Skeletal muscle tissue (tissue), 4 donors: ENCODE results near the gene EVI5. TPM values are rescaled to one million over a fixed set of nuclear protein-coding genes. Genes with fewer than 3 reads are reported as not detected.

ENCODE experiments used
- H3K27ac ChIP-seq: one replicate; pipeline ENCODE4 v1.7.0; 2013; ENCODE audit warnings: mild to moderate bottlenecking, low read depth, low read length, inconsistent platforms
- H3K27me3 ChIP-seq, 3 donors: one replicate each; pipeline ENCODE4 v1.7.0; 2013; ENCODE audit warnings: low read length in 3 of 3; ENCODE audit not compliant: control insufficient read depth in 3 of 3, insufficient read depth in 3 of 3
- H3K36me3 ChIP-seq, 3 donors: one replicate each; pipeline ENCODE4 v1.7.0; 2013; ENCODE audit warnings: low read length in 3 of 3; ENCODE audit not compliant: control insufficient read depth in 3 of 3, insufficient read depth in 3 of 3
- H3K4me1 ChIP-seq, 3 donors: one replicate each; pipeline ENCODE4 v1.7.0; 2013; ENCODE audit warnings: low read length in 3 of 3, mild to moderate bottlenecking in 3 of 3; ENCODE audit not compliant: control insufficient read depth in 3 of 3, insufficient read depth in 3 of 3
- H3K4me3 ChIP-seq, 3 donors: one replicate each; pipeline ENCODE4 v1.7.0; 2013; ENCODE audit warnings: low read length in 3 of 3
- H3K9ac ChIP-seq, 3 donors: one replicate each; pipeline ENCODE4 v1.7.0; 2013; ENCODE audit warnings: low read length in 3 of 3, mild to moderate bottlenecking in 3 of 3, moderate library complexity in 2 of 3, low read depth in 1 of 3
- H3K9me3 ChIP-seq, 3 donors: one replicate each; pipeline ENCODE4 v1.7.0; 2013; ENCODE audit warnings: low read length in 3 of 3; ENCODE audit not compliant: control insufficient read depth in 3 of 3
- total RNA-seq: library from RNA; depleted of rRNA; stranded (reverse); fragments of >200 nt; gene quantifications from one replicate; pipeline ENCODE4 v1.2.3, GENCODE V29; 2014
- donor health status: Osteomylitis.

Gene EVI5
- total RNA-seq, 1 donor from 2014 or later, result 40.7 TPM

GRCh38 chr1:92509619-92510018 is 275.3 kb downstream of the EVI5 start:
- Histone ChIP-seq H3K27me3 (no peaks in the 10 kb centered on the region), H3K4me1 (no peaks in the 10 kb centered on the region), H3K4me3 (no peak overlapping the region), H3K9ac (no peak overlapping the region), H3K9me3 (no peaks in the 10 kb centered on the region), H3K36me3 (peaks cover 0 to 4% (median 0%) of the 10 kb centered on the region in 3 donors), H3K27ac (no peak overlapping the region)

- Histone ChIP-seq H3K4me3 (no peak overlapping the region), H3K27me3 (no peaks in the 10 kb centered on the region), H3K9ac (no peak overlapping the region), H3K27ac (no peak overlapping the region), H3K9me3 (no peaks in the 10 kb centered on the region), H3K4me1 (no peaks in the 10 kb centered on the region), H3K36me3 (no peaks in the 10 kb centered on the region)
These were observed 279.8 kb downstream of the EVI5 start for GRCh38 chr1:92505015-92505692.

GRCh38 chr1:92504291-92505014 is 280.5 kb downstream of the EVI5 start:
- H3K27ac ChIP-seq, result no peak overlapping the region
- no peak overlapping the region for H3K9ac ChIP-seq
- no peaks in the 10 kb centered on the region for H3K36me3 ChIP-seq
- H3K4me1 ChIP-seq, result no peaks in the 10 kb centered on the region
- H3K27me3 ChIP-seq, result no peaks in the 10 kb centered on the region
- no peaks in the 10 kb centered on the region for H3K9me3 ChIP-seq
- H3K4me3 ChIP-seq, result no peak overlapping the region

DNA sequence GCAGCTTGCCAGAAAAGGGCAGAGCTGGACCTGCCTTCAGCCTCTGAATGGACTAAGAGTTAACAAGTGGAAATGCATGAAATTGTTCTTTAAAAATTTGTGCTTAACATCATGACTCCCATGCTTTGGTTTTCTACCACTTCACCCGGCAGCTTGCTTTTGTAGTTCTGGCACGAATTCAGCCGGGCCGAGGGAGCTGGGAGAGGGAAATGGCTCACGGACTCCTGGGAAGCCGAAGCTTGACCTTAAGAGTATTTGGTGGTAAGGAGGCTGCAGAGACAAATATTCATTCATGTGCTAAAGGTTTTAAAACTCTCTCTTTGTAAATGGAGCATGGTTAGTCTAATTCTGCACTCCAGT is 281.0 kb downstream of the EVI5 start:
- Histone ChIP-seq H3K4me1 (no peaks in the 10 kb centered on the region), H3K4me3 (no peak overlapping the region), H3K9me3 (no peaks in the 10 kb centered on the region), H3K36me3 (no peaks in the 10 kb centered on the region), H3K27me3 (no peaks in the 10 kb centered on the region), H3K27ac (no peak overlapping the region), H3K9ac (no peak overlapping the region)

GRCh38 chr1:92503043-92503925 is 281.6 kb downstream of the EVI5 start:
- no peaks in the 10 kb centered on the region for H3K36me3 ChIP-seq
- no peak overlapping the region for H3K9ac ChIP-seq
- H3K27me3 ChIP-seq, result no peaks in the 10 kb centered on the region
- no peak overlapping the region for H3K4me3 ChIP-seq
- H3K4me1 ChIP-seq, result no peaks in the 10 kb centered on the region
- H3K27ac ChIP-seq, result no peak overlapping the region
- no peaks in the 10 kb centered on the region for H3K9me3 ChIP-seq

GRCh38 chr1:92502247-92502646 is 282.7 kb downstream of the EVI5 start:
- Histone ChIP-seq H3K9me3 (no peaks in the 10 kb centered on the region), H3K9ac (no peak overlapping the region), H3K27me3 (no peaks in the 10 kb centered on the region), H3K27ac (no peak overlapping the region), H3K4me1 (no peaks in the 10 kb centered on the region), H3K36me3 (no peaks in the 10 kb centered on the region), H3K4me3 (no peak overlapping the region)

GRCh38 chr1:92500552-92500951 is 284.4 kb downstream of the EVI5 start:
- Histone ChIP-seq H3K9me3 (no peaks in the 10 kb centered on the region), H3K4me3 (no peak overlapping the region), H3K9ac (no peak overlapping the region), H3K36me3 (no peaks in the 10 kb centered on the region), H3K4me1 (no peaks in the 10 kb centered on the region), H3K27me3 (no peaks in the 10 kb centered on the region), H3K27ac (no peak overlapping the region)

- H3K9ac ChIP-seq, result no peak overlapping the region
- no peaks in the 10 kb centered on the region for H3K4me1 ChIP-seq
- no peak overlapping the region for H3K27ac ChIP-seq
- H3K9me3 ChIP-seq, result no peaks in the 10 kb centered on the region
- H3K27me3 ChIP-seq, result peaks cover 0 to 3% (median 0%) of the 10 kb centered on the region in 3 donors
- no peaks in the 10 kb centered on the region for H3K36me3 ChIP-seq
- H3K4me3 ChIP-seq, result no peak overlapping the region
These were observed 289.4 kb downstream of the EVI5 start for GRCh38 chr1:92495392-92496063.

- no peak overlapping the region for H3K27ac ChIP-seq
- no peak overlapping the region for H3K4me3 ChIP-seq
- no peak overlapping the region for H3K9ac ChIP-seq
- H3K36me3 ChIP-seq, result no peaks in the 10 kb centered on the region
- peaks cover 0 to 3% (median 1%) of the 10 kb centered on the region in 3 donors for H3K27me3 ChIP-seq
- no peaks in the 10 kb centered on the region for H3K4me1 ChIP-seq
- no peaks in the 10 kb centered on the region for H3K9me3 ChIP-seq
These were observed 290.3 kb downstream of the EVI5 start for GRCh38 chr1:92494485-92495141.
